ENCODE results near the gene CTU2. TPM values are rescaled to one million over a fixed set of nuclear protein-coding genes. Genes with fewer than 3 reads are reported as not detected.

The CTU2 gene
- total and polyA plus RNA-seq, 2 of the 8 experiments (the other 6 are each of a cell fraction or from before 2014, with no cell fraction given): 32.7 to 42.9 TPM

DNA sequence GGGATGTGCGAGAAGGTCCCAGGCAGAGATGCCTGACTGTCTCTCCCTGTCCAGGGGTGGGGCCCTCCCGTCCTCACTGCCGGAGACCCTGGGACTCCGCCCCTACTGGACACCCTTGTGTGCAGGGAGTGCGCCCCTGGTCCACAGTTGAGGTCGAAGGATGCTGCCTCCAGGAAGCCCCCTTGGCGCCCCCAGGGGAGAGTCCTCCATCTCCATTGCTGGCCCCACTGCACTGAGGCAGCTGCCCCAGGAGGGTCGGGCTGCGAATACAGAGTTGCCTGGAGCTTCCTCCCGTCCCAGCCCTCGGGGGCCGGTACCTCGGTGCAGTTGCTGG, 26.6 kb downstream of the CTU2 start:
- Histone ChIP-seq H3K79me1 (ENCODE audit: low read depth, low read length) (no peaks in the 10 kb centered on the region), H3K23me2 (ENCODE audit: low read depth, low read length) (no peaks in the 10 kb centered on the region), H3K4me2 (ENCODE audit: insufficient read depth in 1 of 2, low read depth in 2 of 2, low read length in 2 of 2) (no peak overlapping the region), H2BK20ac (ENCODE audit: low read length) (no peak overlapping the region), H2BK120ac (replicated peaks; ENCODE audit: low read depth, low read length) (no peak overlapping the region), H2AFZ (ENCODE audit: low read length) (no peak overlapping the region), H2BK12ac (ENCODE audit: low read depth, low read length) (no peak overlapping the region), H3K27me3 (replicated peaks in 1 of 4; ENCODE audit: control insufficient read depth in 3 of 4, extremely low read depth in 1 of 4, insufficient read depth in 3 of 4, low read length in 3 of 4) (no peaks in the 10 kb centered on the region), H2BK15ac (ENCODE audit: low read length) (no peak overlapping the region), H3K4ac (replicated peaks; ENCODE audit: insufficient read length, low read depth, low read length) (no peak overlapping the region), H3K23ac (ENCODE audit: insufficient read length) (no peak overlapping the region), H3K9ac (replicated peaks in 1 of 4; ENCODE audit: extremely low read depth in 1 of 4, low read depth in 3 of 4, low read length in 3 of 4) (no peak overlapping the region), H3K56ac (replicated peaks; ENCODE audit: insufficient read length, low read depth, low read length) (no peak overlapping the region), H3K36me3 (ENCODE audit: control insufficient read depth in 2 of 4, insufficient read depth in 4 of 4, low read length in 3 of 4) (peaks cover 0 to 18% (median under 1%) of the 10 kb centered on the region in 4 experiments; a peak in 2 of 8 replicates), H4K20me1 (replicated peaks in 1 of 2; ENCODE audit: control insufficient read depth in 1 of 2, insufficient read depth in 2 of 2, low read length in 2 of 2) (peaks cover 0 to 10% of the 10 kb centered on the region in 2 experiments), H4K5ac (ENCODE audit: insufficient read length, low read depth, low read length) (no peak overlapping the region), H3K14ac (ENCODE audit: insufficient read length) (no peak overlapping the region), H3K4me1 (replicated peaks in 1 of 4; ENCODE audit: control insufficient read depth in 3 of 4, insufficient read depth in 4 of 4, low read length in 3 of 4) (peaks cover 0 to 5% (median 0%) of the 10 kb centered on the region in 4 experiments; a peak in 1 of 7 replicates), H3K4me3 (ENCODE audit: extremely low read depth in 1 of 4, insufficient read depth in 2 of 4, low read depth in 3 of 4, low read length in 4 of 4) (no peak overlapping the region), H2BK5ac (ENCODE audit: low read depth, low read length) (no peak overlapping the region), H3K9me3 (ENCODE audit: insufficient read depth in 2 of 2, low read depth in 1 of 2, low read length in 1 of 2) (no peaks in the 10 kb centered on the region), H4K91ac (replicated peaks; ENCODE audit: insufficient read length, low read length) (no peak overlapping the region), H4K8ac (ENCODE audit: extremely low read depth, insufficient read depth, low read length) (no peak overlapping the region; the same call in 1 of the 2 replicates), H3K79me2 (ENCODE audit: control insufficient read depth in 1 of 2, insufficient read depth in 2 of 2, low read length in 2 of 2) (no peaks in the 10 kb centered on the region), H3K27ac (ENCODE audit: low read depth, low read length) (no peak overlapping the region), H3K18ac (ENCODE audit: extremely low read depth, low read length) (no peak overlapping the region), H2AK5ac (ENCODE audit: low read depth, low read length) (no peak overlapping the region)
- DNase-seq (ENCODE audit: low read depth in 1 of 2, low spot score in 2 of 2) (no peak), FAIRE-seq (no peak)
- 100% methylated on average over 13 of the region's 13 CpGs; no CpG with 5 or more reads in 1 of the 2 experiments for WGBS, 2 experiments (ENCODE audit: extremely low coverage in 1 of 2, insufficient coverage in 1 of 2, insufficient read length in 1 of 2, insufficient replicate concordance in 2 of 2, low coverage in 1 of 2, low lambda C conversion rate in 2 of 2, missing lambda C conversion rate in 1 of 2)
- ChIA-PET CTCF (ENCODE audit: partially characterized antibody) (interaction anchor here (10.0 kb wide), 1 partner anchor 22 kb away, joined by 251 read pairs; no protein-coding TSS in a partner anchor), POLR2A (ENCODE audit: partially characterized antibody) (interaction anchor here (1.0 kb wide), 1 partner anchor 77 kb away, joined by 3 read pairs; no protein-coding TSS in a partner anchor)
- TF ChIP-seq HDAC6 (IDR thresholded peaks at IDR 0.05; ENCODE audit: low read depth, low read length) (no peak), CREB1 (IDR thresholded peaks at IDR 0.05) (no peak), SP4 (IDR thresholded peaks at IDR 0.05; ENCODE audit: low read length) (no peak), TCF12 (IDR thresholded peaks at IDR 0.05; ENCODE audit: low read depth, low read length) (no peak), EP300 (IDR thresholded peaks at IDR 0.05; ENCODE audit: borderline replicate concordance in 1 of 2, low read depth in 2 of 2, low read length in 2 of 2) (no peak), KDM4A (IDR thresholded peaks at IDR 0.05; ENCODE audit: low read depth, low read length, severe bottlenecking) (no peak), TBP (IDR thresholded peaks at IDR 0.05; ENCODE audit: low read depth, low read length) (no peak), POLR2AphosphoS5 (IDR thresholded peaks at IDR 0.05; ENCODE audit: low read depth, low read length) (no peak), POU5F1 (IDR thresholded peaks at IDR 0.05; ENCODE audit: low read depth, low read length) (no peak)
- TF ChIP-seq, protein P1, sequence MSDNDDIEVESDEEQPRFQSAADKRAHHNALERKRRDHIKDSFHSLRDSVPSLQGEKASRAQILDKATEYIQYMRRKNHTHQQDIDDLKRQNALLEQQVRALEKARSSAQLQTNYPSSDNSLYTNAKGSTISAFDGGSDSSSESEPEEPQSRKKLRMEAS (IDR thresholded peaks at IDR 0.05): no peak
- TF ChIP-seq, protein P2, sequence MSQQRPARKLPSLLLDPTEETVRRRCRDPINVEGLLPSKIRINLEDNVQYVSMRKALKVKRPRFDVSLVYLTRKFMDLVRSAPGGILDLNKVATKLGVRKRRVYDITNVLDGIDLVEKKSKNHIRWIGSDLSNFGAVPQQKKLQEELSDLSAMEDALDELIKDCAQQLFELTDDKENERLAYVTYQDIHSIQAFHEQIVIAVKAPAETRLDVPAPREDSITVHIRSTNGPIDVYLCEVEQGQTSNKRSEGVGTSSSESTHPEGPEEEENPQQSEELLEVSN (IDR thresholded peaks at IDR 0.05): no peak

Data from H1 (cell line).